HCT116 (cell line): ENCODE results near the gene DVL2. TPM values are rescaled to one million over a fixed set of nuclear protein-coding genes. Genes with fewer than 3 reads are reported as not detected.

Experiments used
- ATAC-seq: fragments of 200-7000 bp; cut with Tn5 transposase; 2 replicates; pipeline ENCODE4 v1.9.1; 2020; ENCODE audit warnings: mild to moderate bottlenecking, moderate library complexity
- BruUV-seq: library from RNA; stranded (reverse); fragments of 400-500 nt; replicated peaks from 2 replicates; lab custom pipeline; 2021; lab: Mats Ljungman, UMichigan
- CTCF ChIA-PET: fragments of 300-600 bp; sonication (Branson Sonifier 250); formaldehyde crosslinking; loops from one replicate; lab custom pipeline; 2021; ENCODE audit warnings: antibody characterized with exemption; lab: Charles Lee
- POLR2A ChIA-PET: fragments of 300-600, 350-600 bp; sonication (Branson Sonifier 250); formaldehyde crosslinking; loops from one replicate; lab custom pipeline; 2021; ENCODE audit warnings: antibody characterized with exemption; lab: Charles Lee
- RAD21 ChIA-PET, 2 experiments: fragments of 300-600 bp; sonication (Branson Sonifier 250); formaldehyde crosslinking; loops; one replicate each; lab custom pipeline; 2023; ENCODE audit warnings: low total read pairs in 2 of 2; ENCODE audit not compliant: uncharacterized antibody in 2 of 2, unreplicated experiment in 2 of 2, low non-redundant PET in 1 of 2; lab: Charles Lee
- DNase-seq: peaks from one replicate; pipeline ENCODE4 v3.0.0-alpha.2; 2010; ENCODE audit warnings: low read depth, low spot score
- H2AFZ ChIP-seq: fragments of 200-600 bp; shearing (Covaris generic), sonication (generic); 2 replicates; pipeline ENCODE4 v1.6.1; 2017; ENCODE audit warnings: low read depth, mixed run types, mixed read lengths, antibody characterized with exemption, low read length; ENCODE audit not compliant: poor library complexity, severe bottlenecking
- H3K27ac ChIP-seq: 2 replicates; pipeline ENCODE4 v1.5.1; 2012; ENCODE audit warnings: low read depth, low read length
- H3K27me3 ChIP-seq: fragments of 200-600 bp; sonication (generic); 2 replicates; pipeline ENCODE4 v1.6.1; 2016; ENCODE audit warnings: mixed run types, low read length, mixed read lengths; ENCODE audit not compliant: insufficient read depth
- H3K36me3 ChIP-seq, 2 experiments: fragments of 200-500 bp in 1 of 2; fragments of 200-600 bp in 1 of 2; sonication (Bioruptor generic) in 1 of 2; sonication (generic) in 1 of 2; 2 replicates each; pipeline versions ENCODE4 v1.5.1 to v1.6.1; 2014 to 2016; ENCODE audit warnings: low read length in 2 of 2, inconsistent platforms in 1 of 2, mixed read lengths in 1 of 2, mixed run types in 1 of 2; ENCODE audit not compliant: insufficient read depth in 2 of 2, control insufficient read depth in 1 of 2
- H3K4me1 ChIP-seq, 2 experiments: fragments of 200-600 bp in 1 of 2; sonication (generic) in 1 of 2; 2 replicates each; pipeline versions ENCODE4 v1.5.1 to v1.6.1; 2012 to 2017; ENCODE audit warnings: low read length in 2 of 2, inconsistent platforms in 1 of 2, mild to moderate bottlenecking in 1 of 2, mixed read lengths in 1 of 2, mixed run types in 1 of 2, moderate library complexity in 1 of 2; ENCODE audit not compliant: insufficient read depth in 2 of 2, control insufficient read depth in 1 of 2
- H3K4me2 ChIP-seq: fragments of 200-600 bp; sonication (generic); 2 replicates; pipeline ENCODE4 v1.6.1; 2017; ENCODE audit warnings: mixed run types, low read length, mixed read lengths
- H3K4me3 ChIP-seq, 2 experiments: fragments of 200-600 bp in 1 of 2; sonication (generic) in 1 of 2; replicated peaks in 1 of 2; 2 replicates each; pipeline ENCODE4 v1.5.1; 2011 to 2016; ENCODE audit warnings: low read length in 2 of 2, control low read depth in 1 of 2, low read depth in 1 of 2, mild to moderate bottlenecking in 1 of 2, mixed read lengths in 1 of 2, mixed run types in 1 of 2
- H3K79me2 ChIP-seq: fragments of 200-600 bp; sonication (generic); 2 replicates; pipeline ENCODE4 v1.6.1; 2017; ENCODE audit warnings: mild to moderate bottlenecking, mixed run types, low read length, moderate library complexity, mixed read lengths; ENCODE audit not compliant: insufficient read depth
- H3K9ac ChIP-seq: fragments of 200-600 bp; sonication (generic); 2 replicates; pipeline ENCODE4 v1.6.1; 2016; ENCODE audit warnings: low read length, mixed read lengths
- H3K9me2 ChIP-seq: fragments of 200-600 bp; sonication (generic), shearing (Covaris generic); 2 replicates; pipeline ENCODE4 v1.6.1; 2017; ENCODE audit warnings: mixed run types, mild to moderate bottlenecking, moderate library complexity; ENCODE audit not compliant: insufficient read depth
- H3K9me3 ChIP-seq, 2 experiments: fragments of 200-500 bp in 1 of 2; fragments of 200-600 bp in 1 of 2; sonication (Bioruptor generic) in 1 of 2; sonication (generic) in 1 of 2; 2 replicates each; pipeline ENCODE4 v1.6.1; 2014 to 2017; ENCODE audit warnings: low read length in 2 of 2, mixed read lengths in 2 of 2, inconsistent platforms in 1 of 2, low read depth in 1 of 2, mild to moderate bottlenecking in 1 of 2, mixed run types in 1 of 2, moderate library complexity in 1 of 2; ENCODE audit not compliant: control insufficient read depth in 1 of 2, insufficient read depth in 1 of 2
- H4K20me1 ChIP-seq: fragments of 200-600 bp; sonication (generic), shearing (Covaris generic); 2 replicates; pipeline ENCODE4 v1.6.1; 2017; ENCODE audit warnings: mixed run types, mild to moderate bottlenecking, moderate library complexity; ENCODE audit not compliant: insufficient read depth
- EGR1 ChIP-seq: IDR thresholded peaks from 2 replicates; pipeline ENCODE4 v1.6.1; 2012; ENCODE audit warnings: low read depth
- EZH2phosphoT487 ChIP-seq: fragments of 200-600 bp; IDR thresholded peaks from 2 replicates; pipeline ENCODE4 v1.6.1; 2018; ENCODE audit warnings: antibody characterized with exemption, borderline replicate concordance
- MAX ChIP-seq: IDR thresholded peaks from 2 replicates; pipeline ENCODE4 v1.6.1; 2012
- POLR2A ChIP-seq: IDR thresholded peaks from 2 replicates; pipeline ENCODE4 v1.7.0; 2011; ENCODE audit warnings: borderline replicate concordance; ENCODE audit not compliant: insufficient read depth, insufficient read length; ENCODE audit errors: extremely low read depth
- POLR2AphosphoS5 ChIP-seq: IDR thresholded peaks from 2 replicates; pipeline ENCODE4 v1.6.1; 2011; ENCODE audit warnings: mild to moderate bottlenecking, low read depth, low read length, moderate library complexity
- RAD21 ChIP-seq: IDR thresholded peaks from 2 replicates; pipeline ENCODE4 v1.6.1; 2012; ENCODE audit warnings: low read depth, mild to moderate bottlenecking
- SP1 ChIP-seq: IDR thresholded peaks from 2 replicates; pipeline ENCODE4 v1.6.1; 2012; ENCODE audit warnings: low read depth
- TCF7L2 ChIP-seq: IDR thresholded peaks from 2 replicates; pipeline ENCODE4 v1.7.0; 2011; ENCODE audit warnings: borderline replicate concordance, inconsistent platforms; ENCODE audit not compliant: insufficient read depth, insufficient read length; ENCODE audit errors: extremely low read depth
- intact Hi-C: fragments of 100-400 bp; cut with micrococcal nuclease; formaldehyde crosslinking; loops from 2 replicates; pipeline ENCODE4 v1.10.0; 2022
- total RNA-seq: library from RNA; stranded (reverse); gene quantifications from one replicate; pipeline ENCODE4 v1.2.1, GENCODE V29; 2021; ENCODE audit not compliant: unreplicated experiment
- TF ChIP-seq, protein P1 (sequence below): IDR thresholded peaks from 2 replicates; pipeline ENCODE4 v1.6.1; 2012
- TF ChIP-seq, protein P2 (sequence below): IDR thresholded peaks from 2 replicates; pipeline ENCODE4 v1.6.1; 2012; ENCODE audit warnings: low read depth

Gene DVL2
- total RNA-seq, 1 experiment from 2014 or later, result 69.7 TPM

- Histone ChIP-seq H3K4me1 (peaks cover 13 to 34% of the 10 kb centered on the region in 2 experiments), H3K27ac (peak within 1 kb of the TSS; percentile 73), H3K36me3 (no peaks in the 10 kb centered on the region), H3K4me3 (peak within 1 kb of the TSS; percentile 50 to 65), H3K27me3 (no peaks in the 10 kb centered on the region), H3K79me2 (no peaks in the 10 kb centered on the region), H3K9ac (peak within 1 kb of the TSS; percentile 93), H2AFZ (peak within 1 kb of the TSS; percentile 76), H3K9me3 (no peaks in the 10 kb centered on the region), H3K4me2 (peak within 1 kb of the TSS; percentile 98), H4K20me1 (no peaks in the 10 kb centered on the region), H3K9me2 (no peaks in the 10 kb centered on the region)
- TF ChIP-seq, protein P1, sequence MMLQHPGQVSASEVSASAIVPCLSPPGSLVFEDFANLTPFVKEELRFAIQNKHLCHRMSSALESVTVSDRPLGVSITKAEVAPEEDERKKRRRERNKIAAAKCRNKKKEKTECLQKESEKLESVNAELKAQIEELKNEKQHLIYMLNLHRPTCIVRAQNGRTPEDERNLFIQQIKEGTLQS, result no peak
- TF ChIP-seq EZH2phosphoT487 (no peak), POLR2AphosphoS5 (0 out of 2 replicates have a peak, but pooled peaks have one; percentile 22), MAX (peak; percentile 96), POLR2A (no peak), EGR1 (peak; percentile 85), RAD21 (no peak), TCF7L2 (peak; percentile 93), SP1 (peak; percentile 67)
- TF ChIP-seq, protein P2, sequence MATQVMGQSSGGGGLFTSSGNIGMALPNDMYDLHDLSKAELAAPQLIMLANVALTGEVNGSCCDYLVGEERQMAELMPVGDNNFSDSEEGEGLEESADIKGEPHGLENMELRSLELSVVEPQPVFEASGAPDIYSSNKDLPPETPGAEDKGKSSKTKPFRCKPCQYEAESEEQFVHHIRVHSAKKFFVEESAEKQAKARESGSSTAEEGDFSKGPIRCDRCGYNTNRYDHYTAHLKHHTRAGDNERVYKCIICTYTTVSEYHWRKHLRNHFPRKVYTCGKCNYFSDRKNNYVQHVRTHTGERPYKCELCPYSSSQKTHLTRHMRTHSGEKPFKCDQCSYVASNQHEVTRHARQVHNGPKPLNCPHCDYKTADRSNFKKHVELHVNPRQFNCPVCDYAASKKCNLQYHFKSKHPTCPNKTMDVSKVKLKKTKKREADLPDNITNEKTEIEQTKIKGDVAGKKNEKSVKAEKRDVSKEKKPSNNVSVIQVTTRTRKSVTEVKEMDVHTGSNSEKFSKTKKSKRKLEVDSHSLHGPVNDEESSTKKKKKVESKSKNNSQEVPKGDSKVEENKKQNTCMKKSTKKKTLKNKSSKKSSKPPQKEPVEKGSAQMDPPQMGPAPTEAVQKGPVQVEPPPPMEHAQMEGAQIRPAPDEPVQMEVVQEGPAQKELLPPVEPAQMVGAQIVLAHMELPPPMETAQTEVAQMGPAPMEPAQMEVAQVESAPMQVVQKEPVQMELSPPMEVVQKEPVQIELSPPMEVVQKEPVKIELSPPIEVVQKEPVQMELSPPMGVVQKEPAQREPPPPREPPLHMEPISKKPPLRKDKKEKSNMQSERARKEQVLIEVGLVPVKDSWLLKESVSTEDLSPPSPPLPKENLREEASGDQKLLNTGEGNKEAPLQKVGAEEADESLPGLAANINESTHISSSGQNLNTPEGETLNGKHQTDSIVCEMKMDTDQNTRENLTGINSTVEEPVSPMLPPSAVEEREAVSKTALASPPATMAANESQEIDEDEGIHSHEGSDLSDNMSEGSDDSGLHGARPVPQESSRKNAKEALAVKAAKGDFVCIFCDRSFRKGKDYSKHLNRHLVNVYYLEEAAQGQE, result no peak
- peak; percentile 81 for ATAC-seq
- ChIA-PET POLR2A (interaction anchor here (0.7 to 1.8 kb wide), 10 partner anchors 15 to 298 kb away, joined by 3 to 8 read pairs (median 4); partner anchors contain the start of genes CD68, NEURL4 and TMEM102), RAD21 (interaction anchor here (0.7 to 1.5 kb wide), 4 partner anchors 15 to 156 kb away, joined by 3 to 17 read pairs (median 8); no protein-coding TSS in a partner anchor), CTCF (interaction anchor here (0.6 to 2.0 kb wide), 14 partner anchors 11 to 279 kb away, joined by 3 to 38 read pairs (median 4); partner anchors contain the start of gene NEURL4)
- BruUV-seq, result TSS peak; percentile 52
- DNase-seq, result peak; percentile 95
- intact Hi-C loops, result loop anchor here (2.0 kb wide), 1 partner anchor 19 kb away; the partner anchor contains the start of gene CLDN7
These were observed 47.0 kb upstream of the DVL2 start, which contains the start of gene SLC2A4 for GRCh38 chr17:7281074-7281952. SLC2A4 (plus strand) TSS chr17:7281718; CDS start chr17:7281935, 217 bp downstream.
